HG03571 (cell line): ENCODE measurements around the gene CLDN24.

Experiments used
- ATAC-seq: cut with Tn5 transposase; IDR thresholded peaks from one replicate; pipeline ENCODE4 v1.9.1; 2021; ENCODE audit not compliant: unreplicated experiment

The CLDN24 gene

GRCh38 chr4:183285886-183286285 lies 36.3 kb downstream of the CLDN24 start:
- no peak for ATAC-seq

- ATAC-seq: no peak
These were observed 37.3 kb downstream of the CLDN24 start for GRCh38 chr4:183284965-183285364.

DNA sequence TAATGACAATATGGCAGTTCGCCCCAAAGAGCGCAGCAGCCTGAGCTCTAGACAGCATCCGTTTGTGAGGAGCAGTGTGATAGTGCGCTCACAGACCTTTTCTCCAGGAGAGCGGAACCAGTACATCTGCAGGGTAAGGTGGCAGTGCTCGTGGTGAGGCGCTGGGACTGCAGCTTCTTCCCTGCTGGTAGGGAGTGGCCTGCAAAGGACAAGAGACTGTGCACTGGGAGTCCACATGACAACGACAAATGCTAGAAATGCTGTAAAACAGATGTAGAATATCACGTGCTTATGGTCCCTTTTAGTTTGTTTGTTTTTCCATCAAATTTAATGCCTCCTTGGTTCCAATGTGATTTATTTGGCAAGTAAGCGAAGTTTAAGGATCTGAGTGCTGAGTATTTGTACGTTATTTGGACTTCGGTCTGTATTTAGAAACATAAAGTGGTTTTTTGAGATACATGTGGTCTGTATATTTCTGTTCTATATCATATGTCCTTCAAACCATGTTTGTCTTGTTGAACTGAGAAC lies 37.9 kb downstream of the CLDN24 start:
- no peak for ATAC-seq

DNA sequence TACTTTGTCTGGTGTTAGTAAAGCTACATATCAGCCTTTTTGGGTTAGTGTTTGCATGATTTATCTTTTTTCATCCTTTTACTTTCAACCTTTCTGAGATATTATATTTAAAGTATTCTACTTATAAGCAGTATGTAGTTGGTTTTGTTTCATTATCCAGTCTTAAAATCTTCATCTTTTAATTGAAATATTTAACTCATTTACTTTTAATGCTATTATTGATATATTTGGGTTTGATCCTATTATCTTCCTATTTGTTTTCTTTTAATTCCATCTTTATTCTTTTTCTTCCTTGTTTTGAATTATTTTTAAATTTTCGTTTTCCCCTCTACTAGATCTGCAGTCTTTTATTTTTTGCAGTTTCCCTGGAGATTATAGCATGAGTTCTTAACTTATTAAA lies 46.1 kb downstream of the CLDN24 start:
- no peak for ATAC-seq

- ATAC-seq: no peak
These were observed 49.8 kb downstream of the CLDN24 start for GRCh38 chr4:183272384-183272783.
